Nephron progenitor cell (in vitro differentiated cells): ENCODE measurements around the gene ACSF3.

ENCODE experiments used
- DNase-seq: peaks from one replicate; pipeline ENCODE4 v3.0.0; 2021
- H3K27ac Mint-ChIP-seq: 2 replicates; pipeline ENCODE4 v1.8.0; 2021; ENCODE audit warnings: mild to moderate bottlenecking, moderate library complexity, mixed read lengths
- H3K27me3 Mint-ChIP-seq: 2 replicates; pipeline ENCODE4 v1.8.0; 2021; ENCODE audit warnings: mild to moderate bottlenecking, low read depth, mixed read lengths; ENCODE audit not compliant: poor library complexity
- H3K36me3 Mint-ChIP-seq: 2 replicates; pipeline ENCODE4 v1.8.0; 2021; ENCODE audit warnings: low read depth, mixed read lengths
- H3K4me1 Mint-ChIP-seq: 2 replicates; pipeline ENCODE4 v1.8.0; 2021; ENCODE audit warnings: mixed read lengths
- H3K4me3 Mint-ChIP-seq: 2 replicates; pipeline ENCODE4 v1.8.0; 2021; ENCODE audit warnings: mild to moderate bottlenecking, moderate library complexity, mixed read lengths
- H3K9me3 Mint-ChIP-seq: 2 replicates; pipeline ENCODE4 v1.8.0; 2021; ENCODE audit warnings: mild to moderate bottlenecking, moderate library complexity, mixed read lengths
- CTCF ChIP-seq: fragments of 200-600 bp; sonication (generic); IDR thresholded peaks from 2 replicates; pipeline ENCODE4 v1.5.0; 2021; ENCODE audit warnings: antibody characterized with exemption

ACSF3 gene

GRCh38 chr16:89140401-89140800 lies 46.7 kb downstream of the ACSF3 start:
- H3K27me3 Mint-ChIP-seq = peaks cover 3% of the 10 kb centered on the region
- no peak overlapping the region for H3K4me3 Mint-ChIP-seq
- H3K9me3 Mint-ChIP-seq = no peaks in the 10 kb centered on the region
- no peak overlapping the region for H3K27ac Mint-ChIP-seq
- no peak for DNase-seq
- no peak for TF ChIP-seq CTCF
- H3K36me3 Mint-ChIP-seq = no peaks in the 10 kb centered on the region
- no peaks in the 10 kb centered on the region for H3K4me1 Mint-ChIP-seq

DNA sequence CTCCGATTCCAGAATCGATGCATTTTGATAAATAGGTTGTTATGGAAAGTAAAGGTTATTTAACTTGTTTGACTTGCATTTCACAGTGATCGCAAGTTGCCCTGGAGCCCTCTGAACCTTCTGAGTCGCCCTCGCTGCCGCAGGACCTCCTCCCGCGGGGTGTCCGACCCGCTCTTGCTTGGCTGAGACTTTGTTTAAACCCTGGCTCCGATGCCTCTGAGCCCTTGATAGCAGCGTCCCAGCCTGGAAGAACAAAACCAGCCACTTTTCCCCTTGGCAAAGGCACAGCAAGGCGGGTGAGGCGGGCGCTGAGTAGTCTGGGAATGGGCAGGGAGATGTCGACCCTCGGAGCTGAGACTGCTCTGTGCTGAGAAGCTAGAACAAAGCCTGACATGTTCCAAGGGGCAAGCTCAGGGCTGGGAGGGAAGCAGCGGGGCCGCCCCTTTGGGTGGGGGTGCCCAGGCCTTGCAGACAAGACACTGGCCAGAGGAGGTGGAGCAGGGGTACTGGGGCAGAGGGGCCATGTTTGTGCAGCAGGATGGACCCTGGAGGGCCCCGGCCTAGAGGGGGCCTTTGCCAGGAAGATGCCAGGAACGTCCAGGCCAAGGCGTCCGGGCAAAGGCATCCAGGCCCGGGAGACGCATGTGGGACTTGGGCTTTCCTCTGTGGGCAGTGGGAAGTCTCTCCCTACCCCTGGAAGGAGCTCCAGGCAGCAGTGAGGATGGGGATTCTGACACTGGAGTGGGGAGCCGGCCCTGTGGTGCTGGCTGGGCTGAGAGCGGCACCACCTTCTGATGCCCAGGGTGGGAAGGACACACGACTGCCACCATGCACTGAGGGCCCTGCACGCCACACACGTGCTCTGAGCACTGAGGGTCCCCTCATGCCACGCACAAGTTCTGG lies 47.6 kb downstream of the ACSF3 start:
- Mint-ChIP-seq H3K36me3 (peaks cover 7% of the 10 kb centered on the region), H3K27ac (no peak overlapping the region), H3K27me3 (peaks cover 3% of the 10 kb centered on the region), H3K9me3 (no peaks in the 10 kb centered on the region), H3K4me3 (no peak overlapping the region), H3K4me1 (no peaks in the 10 kb centered on the region)
- no peak for TF ChIP-seq CTCF
- no peak for DNase-seq

DNA sequence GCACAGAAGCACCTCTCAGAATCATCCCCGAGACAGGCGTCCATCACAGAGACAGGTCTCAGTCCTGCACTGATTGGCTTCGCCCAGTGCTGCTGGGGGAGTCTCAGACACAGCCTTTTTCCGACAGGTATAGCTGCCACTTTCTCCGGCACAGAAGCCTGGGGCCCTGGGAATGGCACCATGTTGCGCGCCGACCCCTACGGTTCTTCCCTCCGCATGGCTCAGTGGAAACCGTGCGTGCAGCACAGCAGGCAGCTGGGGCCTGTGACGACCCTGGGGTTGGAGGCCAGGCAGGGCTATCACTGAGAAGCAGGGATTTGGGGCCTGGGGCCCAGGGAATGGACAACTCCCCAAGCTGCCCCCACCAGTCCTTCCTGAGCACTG lies 48.2 kb downstream of the ACSF3 start:
- H3K27me3 Mint-ChIP-seq = peaks cover 3% of the 10 kb centered on the region
- DNase-seq = no peak
- no peak for TF ChIP-seq CTCF
- peaks cover 13% of the 10 kb centered on the region for H3K36me3 Mint-ChIP-seq
- H3K4me3 Mint-ChIP-seq = no peak overlapping the region
- H3K9me3 Mint-ChIP-seq = no peaks in the 10 kb centered on the region
- no peak overlapping the region for H3K27ac Mint-ChIP-seq
- no peaks in the 10 kb centered on the region for H3K4me1 Mint-ChIP-seq

DNA sequence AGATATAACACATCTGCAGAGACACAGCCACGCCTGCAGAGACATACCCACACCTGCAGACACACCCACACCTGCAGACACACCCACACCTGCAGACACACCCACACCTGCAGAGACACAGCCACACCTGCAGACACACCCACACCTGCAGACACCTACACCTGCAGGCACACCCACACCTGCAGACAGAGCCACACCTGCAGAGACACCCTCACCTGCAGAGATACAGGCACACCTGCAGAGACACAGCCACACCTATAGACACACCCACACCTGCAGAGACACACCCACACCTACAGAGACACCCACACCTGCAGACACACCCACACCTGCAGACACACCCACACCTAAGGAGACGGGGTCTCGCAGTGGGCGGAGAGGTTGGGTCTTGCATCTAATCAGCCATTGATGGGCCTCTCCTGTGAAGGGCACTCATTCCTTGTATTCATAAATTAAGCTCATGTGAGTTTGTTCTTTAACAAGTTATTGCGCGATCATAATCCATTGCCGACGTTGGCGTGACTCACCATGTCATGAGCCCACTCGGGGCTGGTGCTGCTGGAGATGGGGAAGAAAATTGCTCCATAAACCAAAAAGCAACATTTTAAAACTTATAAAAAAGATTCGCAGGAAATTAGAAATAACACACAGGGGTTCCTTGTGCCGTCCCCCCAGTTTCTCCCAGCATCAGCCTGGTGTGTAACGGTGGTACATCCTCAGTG lies 49.0 kb downstream of the ACSF3 start:
- peaks cover 17% of the 10 kb centered on the region for H3K36me3 Mint-ChIP-seq
- no peak for TF ChIP-seq CTCF
- H3K4me3 Mint-ChIP-seq = no peak overlapping the region
- H3K9me3 Mint-ChIP-seq = no peaks in the 10 kb centered on the region
- no peak overlapping the region for H3K27ac Mint-ChIP-seq
- DNase-seq = no peak
- H3K27me3 Mint-ChIP-seq = peaks cover 5% of the 10 kb centered on the region
- H3K4me1 Mint-ChIP-seq = no peaks in the 10 kb centered on the region

- Mint-ChIP-seq H3K27me3 (peaks cover 5% of the 10 kb centered on the region), H3K9me3 (no peaks in the 10 kb centered on the region), H3K27ac (no peak overlapping the region), H3K4me1 (no peaks in the 10 kb centered on the region), H3K36me3 (peaks cover 23% of the 10 kb centered on the region), H3K4me3 (no peak overlapping the region)
- TF ChIP-seq CTCF = no peak
- DNase-seq = no peak
These were observed 49.6 kb downstream of the ACSF3 start for GRCh38 chr16:89143201-89143741.
